LNCAP (cell line): Measurements from ENCODE around the gene PREPL.

ENCODE experiments used
- CTCF ChIP-seq: fragments of 450-650 bp; IDR thresholded peaks from 2 replicates; pipeline ENCODE4 v1.5.1; 2017; ENCODE audit warnings: mild to moderate bottlenecking

The PREPL gene

GRCh38 chr2:44361330-44362206 lies at the start of gene PREPL, which contains the start of gene CAMKMT:
Gene PREPL (minus strand): TSS chr2:44361494. CDS start chr2:44346342, 15,152 bp downstream.
Gene CAMKMT (plus strand): TSS chr2:44361947.
- TF ChIP-seq CTCF = no peak

GRCh38 chr2:44398243-44398897 lies 37.1 kb upstream of the PREPL start:
- no peak for TF ChIP-seq CTCF

DNA sequence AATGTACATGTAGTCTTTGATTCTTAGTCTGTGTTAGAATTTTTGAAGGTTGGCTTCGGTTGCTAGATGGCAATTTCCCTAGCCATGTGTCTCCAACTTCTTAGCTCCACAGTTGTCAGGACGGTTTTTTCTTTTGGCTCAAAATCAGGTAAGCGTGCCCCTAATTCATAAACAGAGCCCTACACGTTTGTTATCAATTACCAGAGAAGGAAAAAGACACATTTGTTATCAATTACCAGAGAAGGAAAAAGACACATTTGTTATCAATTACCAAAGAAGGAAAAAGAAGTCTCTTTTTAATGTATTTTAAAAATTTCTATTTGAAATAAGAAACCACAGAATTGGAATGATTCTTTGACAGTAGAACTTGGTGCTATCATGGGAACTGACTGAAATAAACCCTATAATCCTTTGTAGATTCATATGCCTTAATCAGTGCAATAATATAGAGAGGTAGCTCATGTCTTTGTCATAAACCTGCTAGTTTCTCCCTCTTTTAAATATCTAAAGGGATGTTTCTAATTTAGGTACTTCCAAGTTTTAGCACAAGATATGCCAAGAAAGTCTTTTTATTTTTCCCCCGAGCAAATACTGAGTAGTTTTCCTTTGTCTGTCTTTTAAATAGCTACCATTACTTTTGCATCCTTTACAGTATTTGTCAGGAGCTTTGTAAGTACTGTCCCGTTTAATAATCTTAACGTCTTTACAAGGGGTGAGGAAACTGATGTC lies 36.3 kb upstream of the PREPL start:
- no peak for TF ChIP-seq CTCF

DNA sequence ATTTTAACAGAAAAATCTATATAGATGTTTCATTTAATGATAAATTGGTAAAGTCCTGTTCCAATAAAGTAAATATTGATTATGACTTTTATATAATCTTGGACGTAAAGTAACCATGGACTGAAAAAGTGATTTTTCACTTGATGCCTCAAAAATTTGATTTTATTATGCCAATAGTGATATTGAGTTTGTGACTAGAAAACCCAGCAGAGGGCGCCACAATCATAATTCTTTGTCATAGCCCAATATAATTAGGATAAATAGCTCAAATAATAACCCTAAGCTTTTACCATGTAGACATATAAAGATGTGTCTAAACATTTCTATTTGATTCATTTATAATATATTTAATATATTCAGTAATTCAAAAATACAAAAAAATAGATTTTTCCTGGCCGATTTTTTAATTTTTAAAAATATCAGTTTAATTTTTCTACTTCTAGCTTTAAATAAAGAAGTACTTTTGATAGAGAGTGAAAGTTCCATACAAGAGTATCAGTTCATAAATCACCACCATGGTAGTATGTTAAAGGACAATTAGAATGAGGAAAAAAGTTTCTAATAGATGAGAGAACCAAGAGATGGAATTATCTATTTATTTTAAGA lies 31.1 kb upstream of the PREPL start:
- TF ChIP-seq CTCF = peak; percentile 43; the same call in 1 of the 2 replicates

DNA sequence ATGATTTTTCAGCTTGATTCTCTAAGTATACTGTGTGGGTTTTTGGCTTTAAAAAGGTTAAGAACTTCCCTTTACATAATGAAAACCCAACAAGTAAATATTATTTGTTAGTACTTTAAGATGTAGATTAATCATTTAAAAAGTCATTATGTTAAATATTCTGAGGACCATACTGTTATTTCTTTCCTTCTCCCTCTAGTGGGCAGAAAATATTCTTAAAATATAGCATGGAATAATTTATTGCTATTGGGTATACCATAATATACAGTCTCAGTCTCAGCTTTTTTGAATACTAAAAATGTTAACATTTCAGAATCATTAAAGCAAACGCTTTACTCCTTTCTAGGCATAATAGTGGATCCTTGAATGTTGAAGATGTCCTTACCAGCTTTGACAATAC lies 28.6 kb upstream of the PREPL start:
- no peak for TF ChIP-seq CTCF

DNA sequence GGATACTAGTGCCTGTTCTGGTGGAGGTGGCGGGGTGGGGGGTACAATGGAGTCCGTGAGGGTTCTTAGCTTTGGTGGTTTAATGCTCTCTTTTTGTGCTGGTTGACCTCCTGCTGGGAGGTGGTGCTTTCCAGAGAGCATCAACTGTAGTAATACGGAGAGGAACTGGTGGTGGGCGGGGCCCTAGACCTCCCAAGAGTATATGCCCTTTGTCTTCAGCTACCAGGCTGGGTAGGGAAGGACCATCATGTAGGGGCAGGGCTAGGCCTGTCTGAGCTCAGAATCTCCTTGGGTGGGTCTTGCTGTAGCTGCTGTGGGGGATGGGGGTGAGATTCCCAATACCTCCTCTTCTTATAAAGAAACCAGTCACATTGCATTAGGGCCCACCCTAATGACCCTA lies 27.6 kb upstream of the PREPL start:
- TF ChIP-seq CTCF = no peak

DNA sequence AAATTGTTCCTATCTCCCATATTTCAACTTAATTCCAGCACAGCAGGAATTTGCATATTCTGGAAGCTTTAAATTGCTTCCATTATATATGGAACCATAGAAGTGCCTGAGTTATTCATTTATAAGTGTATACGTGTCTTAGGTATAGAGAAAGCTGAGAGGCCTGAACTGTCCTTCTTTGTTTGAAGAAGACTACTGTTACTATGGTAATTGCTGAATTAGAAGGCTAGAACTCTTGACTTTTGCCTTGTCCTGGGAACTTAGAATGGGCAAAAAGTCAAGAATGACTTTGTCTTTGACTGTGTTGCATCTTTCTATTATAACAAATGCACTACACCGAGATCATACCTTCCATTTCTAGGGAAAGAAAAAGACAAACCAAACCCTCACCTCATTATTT lies 16.2 kb upstream of the PREPL start:
- TF ChIP-seq CTCF = no peak
